AG10803 (cell line): ENCODE measurements around the gene CRTAC1.

ENCODE experiments used
- DNase-seq: peaks from one replicate; pipeline ENCODE4 v3.0.0; 2010; ENCODE audit warnings: low read depth
- H3K4me3 ChIP-seq: 2 replicates; pipeline ENCODE4 v1.5.1; 2011; ENCODE audit warnings: mild to moderate bottlenecking, low read length, control low read depth
- CTCF ChIP-seq: conservative IDR thresholded peaks from 2 replicates; pipeline ENCODE4 v1.5.1; 2011; ENCODE audit warnings: mild to moderate bottlenecking, low read length, control low read depth, inconsistent platforms

Gene CRTAC1

GRCh38 chr10:97949462-97949861, 81.0 kb downstream of the CRTAC1 start:
- no peak overlapping the region for H3K4me3 ChIP-seq
- no peak for DNase-seq
- no peak for TF ChIP-seq CTCF

DNA sequence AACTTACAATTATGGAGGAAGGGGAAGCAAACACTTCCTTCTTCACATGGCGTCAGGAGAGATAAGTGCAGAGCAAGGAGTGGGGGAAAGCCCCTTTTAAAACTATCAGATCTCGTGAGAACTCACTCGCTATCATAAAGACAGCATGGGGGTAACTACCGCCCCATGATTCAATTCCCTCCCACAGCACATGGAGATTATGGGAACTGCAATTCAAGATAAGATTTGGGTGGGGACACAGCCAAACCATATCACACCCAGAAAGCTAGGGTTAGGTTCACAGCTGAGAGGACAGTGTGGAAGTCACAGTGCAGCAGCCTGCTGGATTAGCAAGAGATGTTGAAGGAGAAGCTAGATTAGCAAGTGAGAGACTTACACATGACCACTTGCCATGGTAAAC, 81.6 kb downstream of the CRTAC1 start:
- no peak overlapping the region for H3K4me3 ChIP-seq
- no peak for DNase-seq
- TF ChIP-seq CTCF, result no peak

GRCh38 chr10:97944772-97945171, 85.6 kb downstream of the CRTAC1 start:
- no peak overlapping the region for H3K4me3 ChIP-seq
- TF ChIP-seq CTCF, result no peak
- no peak for DNase-seq

DNA sequence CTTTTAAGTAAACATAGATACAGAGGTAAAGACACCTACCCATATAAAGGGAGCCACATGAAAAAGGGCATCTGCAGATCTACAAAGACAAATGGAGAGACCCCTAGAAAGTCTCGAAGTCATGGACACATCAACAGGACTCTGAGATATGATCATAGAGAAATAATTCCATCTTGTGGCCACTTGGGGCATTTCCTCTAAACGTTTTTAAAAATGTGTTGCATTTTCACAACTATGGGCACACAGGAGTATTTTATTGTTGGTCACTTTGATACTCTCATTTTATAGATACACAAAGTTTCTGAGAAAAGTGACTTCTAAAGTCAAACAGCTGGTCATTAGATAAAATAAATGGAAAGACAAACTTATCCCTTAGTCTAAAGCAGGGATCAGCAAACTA, 87.1 kb downstream of the CRTAC1 start:
- no peak for TF ChIP-seq CTCF
- H3K4me3 ChIP-seq, result no peak overlapping the region
- DNase-seq, result no peak

DNA sequence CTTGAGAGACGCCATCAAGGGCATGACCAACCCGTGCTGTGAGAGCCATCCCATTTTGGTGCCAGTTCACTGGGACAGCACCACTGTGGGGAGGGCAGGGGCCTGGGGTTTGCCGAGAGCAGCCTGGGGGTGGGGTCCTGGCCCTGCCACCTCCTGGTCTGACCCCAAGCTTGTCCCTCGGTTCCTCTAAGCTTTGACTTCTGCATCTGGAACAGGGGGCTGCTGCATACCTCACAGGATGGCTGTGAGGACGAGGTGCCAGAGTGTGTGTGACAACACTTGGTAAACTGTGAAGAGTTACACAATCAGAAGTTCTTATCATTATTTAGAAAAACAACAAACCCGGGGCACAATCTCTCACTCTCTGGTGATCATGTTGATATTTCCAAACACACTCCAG, 89.9 kb downstream of the CRTAC1 start:
- DNase-seq, result no peak
- no peak for TF ChIP-seq CTCF
- H3K4me3 ChIP-seq, result no peak overlapping the region

GRCh38 chr10:97939446-97939990, 90.9 kb downstream of the CRTAC1 start:
- no peak for DNase-seq
- no peak overlapping the region for H3K4me3 ChIP-seq

DNA sequence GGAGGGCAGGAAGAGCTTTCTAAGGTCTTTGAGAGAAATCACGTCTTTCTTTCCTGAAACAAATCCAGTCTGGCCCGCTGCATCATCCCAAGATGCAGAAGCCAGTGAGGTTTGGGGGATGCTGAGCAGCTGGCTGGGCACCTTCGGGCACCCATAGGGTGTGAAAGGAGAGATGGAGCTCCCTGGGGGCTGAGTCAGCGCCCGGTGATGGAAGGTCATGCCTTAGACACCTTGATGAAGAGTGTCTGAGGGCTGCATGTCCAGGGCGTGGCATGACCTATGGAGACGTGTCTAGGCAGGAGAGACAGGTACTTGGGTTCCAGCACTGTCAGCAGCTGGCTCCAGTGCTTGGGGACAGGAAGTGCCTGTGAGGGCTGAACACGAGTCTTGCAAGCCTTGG, 92.5 kb downstream of the CRTAC1 start:
- H3K4me3 ChIP-seq, result no peak overlapping the region
- no peak for DNase-seq
- no peak for TF ChIP-seq CTCF

More at GRCh38 chr10:97939446-97939990, 90.9 kb downstream of the CRTAC1 start:
- no peak for TF ChIP-seq CTCF
